SK-N-SH treated with all-trans-retinoic acid at 6 μM for 48 hours (cell line): ENCODE results near the gene GRAMD1B.
A peak's percentile ranks its signal among the peaks of the same experiment; 100 is the strongest.

ENCODE experiments used
- ATAC-seq: fragments of 200-7000 bp; cut with Tn5 transposase; 3 replicates; pipeline ENCODE4 v1.9.1; 2020; ENCODE audit warnings: mild to moderate bottlenecking, moderate library complexity
- ARNTL ChIP-seq: fragments of 450-650 bp; formaldehyde crosslinking; IDR thresholded peaks from 2 replicates; pipeline ENCODE4 v1.5.0; 2020; ENCODE audit warnings: low read depth, mild to moderate bottlenecking, moderate library complexity, borderline replicate concordance
- BACH2 ChIP-seq: fragments of 250-450 bp; sonication (Bioruptor Pico); IDR thresholded peaks from 2 replicates; pipeline ENCODE4 v1.9.0; 2021; ENCODE audit warnings: mild to moderate bottlenecking, borderline replicate concordance
- CREB5 ChIP-seq: fragments of 250-450 bp; sonication (Bioruptor Pico); IDR thresholded peaks from 2 replicates; pipeline ENCODE4 v1.5.1; 2020; ENCODE audit warnings: low read depth, mild to moderate bottlenecking, moderate library complexity
- CSDC2 ChIP-seq: fragments of 250-450 bp; sonication (Bioruptor Pico); IDR thresholded peaks from 2 replicates; pipeline ENCODE4 v1.5.0; 2020; ENCODE audit warnings: mild to moderate bottlenecking, moderate library complexity
- CSRNP3 ChIP-seq: fragments of 250-450 bp; sonication (Bioruptor Pico); IDR thresholded peaks from 2 replicates; pipeline ENCODE4 v1.5.1; 2021; ENCODE audit warnings: mild to moderate bottlenecking, moderate library complexity
- ESRRG ChIP-seq: fragments of 250-450 bp; sonication (Bioruptor Pico); IDR thresholded peaks from 2 replicates; pipeline ENCODE4 v1.6.1; 2021; ENCODE audit warnings: mild to moderate bottlenecking
- GLIS3 ChIP-seq: fragments of 250-450 bp; sonication (Bioruptor Pico); IDR thresholded peaks from 2 replicates; pipeline ENCODE4 v1.5.0; 2020; ENCODE audit warnings: mild to moderate bottlenecking, moderate library complexity
- ISL1 ChIP-seq: fragments of 250-450 bp; sonication (Bioruptor Pico); IDR thresholded peaks from 2 replicates; pipeline ENCODE4 v2.1.2; 2022; ENCODE audit warnings: mild to moderate bottlenecking, moderate library complexity
- OSR1 ChIP-seq: fragments of 250-450 bp; sonication (Bioruptor Pico); IDR thresholded peaks from 2 replicates; pipeline ENCODE4 v1.8.0; 2022; ENCODE audit warnings: moderate library complexity, mild to moderate bottlenecking, inconsistent platforms
- PATZ1 ChIP-seq: fragments of 250-450 bp; sonication (Bioruptor Pico); IDR thresholded peaks from 2 replicates; pipeline ENCODE4 v1.8.0; 2020; ENCODE audit warnings: mild to moderate bottlenecking, moderate library complexity, borderline replicate concordance
- POU6F1 ChIP-seq: fragments of 250-450 bp; sonication (Bioruptor Pico); IDR thresholded peaks from 2 replicates; pipeline ENCODE4 v1.8.0; 2021; ENCODE audit warnings: low read depth, mild to moderate bottlenecking, moderate library complexity, borderline replicate concordance
- PPARA ChIP-seq: fragments of 250-450 bp; sonication (Bioruptor Pico); IDR thresholded peaks from 2 replicates; pipeline ENCODE4 v1.5.0; 2020; ENCODE audit warnings: mild to moderate bottlenecking, borderline replicate concordance
- RARB ChIP-seq: fragments of 250-450 bp; sonication (Bioruptor Pico); IDR thresholded peaks from 2 replicates; pipeline ENCODE4 v1.8.0; 2021; ENCODE audit warnings: mild to moderate bottlenecking, moderate library complexity
- SNAI2 ChIP-seq: fragments of 250-450 bp; sonication (Bioruptor Pico); IDR thresholded peaks from 2 replicates; pipeline ENCODE4 v1.5.0; 2020; ENCODE audit warnings: mild to moderate bottlenecking, moderate library complexity
- TCF4 ChIP-seq: fragments of 250-450 bp; sonication (Bioruptor Pico); IDR thresholded peaks from 2 replicates; pipeline ENCODE4 v1.8.0; 2021; ENCODE audit warnings: mild to moderate bottlenecking, moderate library complexity, borderline replicate concordance
- TOX ChIP-seq: fragments of 250-450 bp; sonication (Bioruptor Pico); IDR thresholded peaks from 2 replicates; pipeline ENCODE4 v1.8.0; 2021; ENCODE audit warnings: mild to moderate bottlenecking, moderate library complexity, borderline replicate concordance
- ZC3H10 ChIP-seq: fragments of 250-450 bp; sonication (Bioruptor Pico); IDR thresholded peaks from 2 replicates; pipeline ENCODE4 v1.5.1; 2021; ENCODE audit warnings: mild to moderate bottlenecking, moderate library complexity
- ZFP3 ChIP-seq: fragments of 250-450 bp; sonication (Bioruptor Pico); IDR thresholded peaks from 2 replicates; pipeline ENCODE4 v1.5.0; 2020; ENCODE audit warnings: mild to moderate bottlenecking, moderate library complexity
- ZFP30 ChIP-seq: fragments of 450-650 bp; formaldehyde crosslinking; IDR thresholded peaks from 2 replicates; pipeline ENCODE4 v1.5.0; 2022; ENCODE audit warnings: mild to moderate bottlenecking, moderate library complexity
- ZNF565 ChIP-seq: fragments of 450-650 bp; formaldehyde crosslinking; conservative IDR thresholded peaks from 2 replicates; pipeline ENCODE4 v1.5.0; 2020; ENCODE audit warnings: low read depth, mild to moderate bottlenecking, moderate library complexity
- ZNF70 ChIP-seq: fragments of 450-650 bp; formaldehyde crosslinking; IDR thresholded peaks from 2 replicates; pipeline ENCODE4 v1.5.0; 2020; ENCODE audit warnings: mild to moderate bottlenecking, moderate library complexity
- ZNF8 ChIP-seq: fragments of 450-650 bp; formaldehyde crosslinking; IDR thresholded peaks from 2 replicates; pipeline ENCODE4 v1.5.0; 2020; ENCODE audit warnings: mild to moderate bottlenecking, moderate library complexity

The GRAMD1B gene

GRCh38 chr11:123587559-123587958 lies 157.5 kb downstream of the GRAMD1B start:
- no peak for ATAC-seq
- no peak for TF ChIP-seq CSDC2
- TF ChIP-seq TOX (CRISPR knock-in tag): no peak
- TF ChIP-seq GLIS3 (CRISPR knock-in tag): no peak
- no peak for TF ChIP-seq CSRNP3
- no peak for TF ChIP-seq BACH2 (CRISPR knock-in tag)
- no peak for TF ChIP-seq ZNF565 (CRISPR knock-in tag)
- no peak for TF ChIP-seq ZFP3 (CRISPR knock-in tag)
- no peak for TF ChIP-seq ZFP30 (CRISPR knock-in tag)
- no peak for TF ChIP-seq CREB5 (CRISPR knock-in tag)
- TF ChIP-seq ZC3H10 (CRISPR knock-in tag): no peak
- TF ChIP-seq PATZ1 (CRISPR knock-in tag): no peak
- TF ChIP-seq TCF4 (CRISPR knock-in tag): no peak
- no peak for TF ChIP-seq ARNTL
- no peak for TF ChIP-seq ESRRG
- no peak for TF ChIP-seq SNAI2 (CRISPR knock-in tag)
- no peak for TF ChIP-seq ZNF70 (CRISPR knock-in tag)
- TF ChIP-seq ZNF8: no peak
- TF ChIP-seq ISL1 (CRISPR knock-in tag): no peak
- TF ChIP-seq PPARA: no peak
- TF ChIP-seq, all 23 proteins: peak for 0

- no peak for ATAC-seq
- TF ChIP-seq ISL1 (CRISPR knock-in tag) (no peak), TCF4 (CRISPR knock-in tag) (no peak), ARNTL (no peak), TOX (CRISPR knock-in tag) (no peak)
These were observed 158.2 kb downstream of the GRAMD1B start for GRCh38 chr11:123588117-123588863.

GRCh38 chr11:123588864-123589262 lies 158.8 kb downstream of the GRAMD1B start:
- ATAC-seq: no peak
- TF ChIP-seq CSDC2 (no peak), PPARA (no peak), ZFP30 (CRISPR knock-in tag) (no peak), ZFP3 (CRISPR knock-in tag) (no peak), ESRRG (no peak), TOX (CRISPR knock-in tag) (no peak), ISL1 (CRISPR knock-in tag) (no peak), RARB (no peak), ARNTL (no peak)

- no peak for TF ChIP-seq CSDC2
- TF ChIP-seq ZFP30 (CRISPR knock-in tag): no peak
- TF ChIP-seq ESRRG: no peak
- no peak for TF ChIP-seq CSRNP3
- TF ChIP-seq TCF4 (CRISPR knock-in tag): no peak
- TF ChIP-seq OSR1 (CRISPR knock-in tag): no peak
- no peak for TF ChIP-seq SNAI2 (CRISPR knock-in tag)
- TF ChIP-seq ARNTL: no peak
- TF ChIP-seq ZNF8: no peak
- TF ChIP-seq ZC3H10 (CRISPR knock-in tag): no peak
- no peak for TF ChIP-seq ZNF70 (CRISPR knock-in tag)
- TF ChIP-seq TOX (CRISPR knock-in tag): no peak
- TF ChIP-seq GLIS3 (CRISPR knock-in tag): no peak
- no peak for TF ChIP-seq PPARA
- TF ChIP-seq ZFP3 (CRISPR knock-in tag): no peak
- no peak for TF ChIP-seq POU6F1
- TF ChIP-seq ZNF565 (CRISPR knock-in tag): no peak
- no peak for TF ChIP-seq PATZ1 (CRISPR knock-in tag)
- no peak for TF ChIP-seq ISL1 (CRISPR knock-in tag)
- peak; percentile 97 for ATAC-seq
These were observed 160.3 kb downstream of the GRAMD1B start for GRCh38 chr11:123590296-123590912.
